ENCODE measurements around the gene SPACA1.

The SPACA1 gene

DNA sequence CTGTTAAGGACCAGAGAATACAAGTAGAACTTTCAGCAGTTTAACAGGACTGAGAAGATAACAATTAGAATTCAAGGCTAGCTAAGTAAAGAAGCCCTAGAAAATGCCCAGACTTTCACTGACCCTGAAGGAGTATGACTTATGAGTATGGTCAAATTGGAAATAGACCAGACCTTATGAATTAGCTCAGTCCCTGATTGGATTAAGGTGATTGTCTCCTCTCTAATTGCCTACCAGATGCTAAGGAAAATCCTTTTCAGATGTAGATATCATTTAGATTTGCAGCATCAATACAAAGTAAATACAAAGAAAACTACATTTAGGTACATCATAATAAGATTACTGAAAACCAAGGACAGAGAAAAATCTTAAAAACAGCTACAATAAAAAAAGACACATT lies 59.6 kb downstream of the SPACA1 start:
- no peak for DNase-seq

DNA sequence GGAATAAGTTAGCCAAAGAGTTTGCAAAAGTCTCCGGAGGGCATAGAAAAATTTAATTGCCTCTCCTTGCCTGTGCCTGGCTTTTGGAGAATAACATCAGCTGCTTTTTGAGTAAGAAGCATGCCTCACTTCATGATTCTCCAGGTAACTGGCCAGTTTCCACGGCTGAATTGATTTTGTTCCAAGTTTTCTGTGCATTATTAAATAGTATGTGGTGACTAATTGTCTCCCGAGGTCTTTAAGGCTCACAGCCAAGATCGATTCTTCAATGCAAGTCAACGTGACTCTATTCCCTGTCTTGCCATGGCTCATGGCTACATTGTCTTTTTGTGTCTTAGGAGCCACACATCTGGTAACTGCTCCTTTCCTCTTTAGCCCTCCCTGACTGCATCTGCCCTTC lies 64.3 kb downstream of the SPACA1 start:
- peak; percentile 90 for DNase-seq

- DNase-seq, result no peak
These were observed 67.2 kb downstream of the SPACA1 start for GRCh38 chr6:88114838-88115237.

- no peak for DNase-seq
These were observed 67.7 kb downstream of the SPACA1 start for GRCh38 chr6:88115307-88115706.

DNA sequence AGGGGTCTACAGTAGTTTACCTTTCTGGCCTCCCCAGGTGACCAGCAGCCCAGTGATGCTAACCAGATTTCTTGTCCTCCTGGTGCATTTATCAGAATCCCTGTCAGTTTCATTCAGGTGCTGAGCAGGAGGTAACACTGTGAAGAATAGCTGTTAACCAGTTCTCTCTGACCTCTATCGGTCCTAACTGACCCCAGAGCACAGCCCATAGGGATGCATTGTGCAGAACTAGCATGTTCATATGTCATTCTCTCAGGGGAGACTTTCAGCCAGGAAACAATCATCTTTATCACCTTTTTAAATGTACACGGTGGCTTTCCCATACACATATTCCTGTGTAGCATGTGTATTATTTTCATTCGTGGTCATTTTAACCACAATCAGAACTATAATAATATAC lies 68.6 kb downstream of the SPACA1 start:
- DNase-seq, result no peak
